HepG2 (cell line): ENCODE data around the gene C11orf68. TPM values are rescaled to one million over a fixed set of nuclear protein-coding genes. Genes with fewer than 3 reads are reported as not detected.

Source experiments
- ATRX ChIP-seq: sonication (generic); formaldehyde crosslinking; IDR thresholded peaks from 2 replicates; pipeline ENCODE4 v1.4.0; 2020; ENCODE audit warnings: missing genetic modification reagents, borderline replicate concordance
- HBP1 ChIP-seq: IDR thresholded peaks from 2 replicates; pipeline ENCODE4 v1.6.1; 2016; ENCODE audit warnings: low read depth, control low read depth
- KIAA2018 ChIP-seq: sonication (generic); formaldehyde crosslinking; IDR thresholded peaks from 2 replicates; pipeline ENCODE4 v1.5.0; 2020; ENCODE audit warnings: mild to moderate bottlenecking, missing genetic modification reagents, borderline replicate concordance
- KLF16 ChIP-seq, 2 experiments: sonication (generic) in 1 of 2; formaldehyde crosslinking in 1 of 2; IDR thresholded peaks; 2 replicates each; pipeline versions ENCODE4 v1.6.1 to v1.8.0; 2016 to 2023; ENCODE audit warnings: missing genetic modification reagents in 2 of 2, missing compliant biosample characterization in 1 of 2
- TSC22D2 ChIP-seq: sonication (generic); formaldehyde crosslinking; IDR thresholded peaks from 2 replicates; pipeline ENCODE4 v1.5.1; 2020; ENCODE audit warnings: missing genetic modification reagents, mild to moderate bottlenecking, borderline replicate concordance
- ZEB1 ChIP-seq: IDR thresholded peaks from 2 replicates; pipeline ENCODE4 v1.6.1; 2012; ENCODE audit warnings: mild to moderate bottlenecking, low read depth, inconsistent platforms; ENCODE audit not compliant: insufficient replicate concordance
- ZKSCAN5 ChIP-seq: sonication (generic); formaldehyde crosslinking; IDR thresholded peaks from 2 replicates; pipeline ENCODE4 v1.5.1; 2020; ENCODE audit warnings: mild to moderate bottlenecking, missing genetic modification reagents
- ZNF646 ChIP-seq: sonication (generic); formaldehyde crosslinking; IDR thresholded peaks from 2 replicates; pipeline ENCODE4 v1.9.0; 2021; ENCODE audit warnings: mild to moderate bottlenecking, missing genetic modification reagents
- ZNF879 ChIP-seq: sonication (generic); formaldehyde crosslinking; IDR thresholded peaks from 2 replicates; pipeline ENCODE4 v1.8.1; 2023; ENCODE audit warnings: missing genetic modification reagents
- polyA plus RNA-seq, 8 experiments: library from polyadenylated mRNA; depleted of rRNA in 3 of 8; stranded (reverse) in 7 of 8; unstranded in 1 of 8; fragments of >200 nt; fragmentation: Illumina TruSeq in 4 of 8; extraction: Trizol in 4 of 8; gene quantifications; 2 replicates each; pipeline versions ENCODE4 v1.2.1 to v1.2.3, GENCODE V29; 2011 to 2016; ENCODE audit warnings: low read depth in 4 of 8, missing spikeins in 1 of 8, mixed read lengths in 1 of 8; ENCODE audit not compliant: insufficient read depth in 1 of 8
- total RNA-seq, 5 experiments: library from RNA; depleted of rRNA; stranded (reverse); fragments of >200 nt; fragmentation: Illumina TruSeq; extraction: Trizol; gene quantifications; 2 replicates each; pipeline ENCODE4 v1.2.3, GENCODE V29; 2016; ENCODE audit warnings: low read depth in 1 of 5
- TF ChIP-seq, protein P1 (sequence below): sonication (generic); formaldehyde crosslinking; IDR thresholded peaks from 2 replicates; pipeline ENCODE4 v1.5.1; 2020; ENCODE audit warnings: missing genetic modification reagents, mild to moderate bottlenecking, borderline replicate concordance

The C11orf68 gene
- total and polyA plus RNA-seq, 2 of the 13 experiments (the other 11 are each of a cell fraction or from before 2014, with no cell fraction given): 8.4 to 28.3 TPM

DNA sequence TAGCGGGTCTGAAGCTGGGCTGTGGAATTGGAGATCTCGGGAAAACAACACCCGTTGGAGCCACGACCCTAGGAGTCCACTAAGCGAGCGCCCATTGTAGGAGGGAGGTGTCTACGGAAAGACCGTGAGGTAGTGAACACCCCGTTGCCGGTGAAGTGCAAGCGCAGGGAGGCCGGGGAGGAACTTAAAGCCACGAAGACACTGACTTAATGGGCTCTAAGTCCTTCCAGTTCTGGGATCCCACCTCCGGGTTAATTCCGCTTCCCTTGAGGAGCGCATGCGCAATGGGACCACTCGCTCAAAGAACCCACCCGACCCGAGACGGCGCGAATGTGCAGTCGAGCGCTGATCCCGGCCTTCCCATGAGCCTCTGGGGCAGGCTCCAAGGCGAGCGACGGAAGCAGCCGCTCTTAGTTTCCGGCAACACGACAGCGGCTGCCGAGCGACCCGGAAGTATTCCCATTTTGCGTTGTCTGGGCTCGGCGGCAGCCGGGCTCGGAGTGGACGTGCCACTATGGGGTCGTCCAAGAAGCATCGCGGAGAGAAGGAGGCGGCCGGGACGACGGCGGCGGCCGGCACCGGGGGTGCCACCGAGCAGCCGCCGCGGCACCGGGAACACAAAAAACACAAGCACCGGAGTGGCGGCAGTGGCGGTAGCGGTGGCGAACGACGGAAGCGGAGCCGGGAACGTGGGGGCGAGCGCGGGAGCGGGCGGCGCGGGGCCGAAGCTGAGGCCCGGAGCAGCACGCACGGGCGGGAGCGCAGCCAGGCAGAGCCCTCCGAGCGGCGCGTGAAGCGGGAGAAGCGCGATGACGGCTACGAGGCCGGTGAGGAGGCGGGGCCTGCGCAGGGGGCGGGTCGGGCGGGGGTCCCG, 42.6 kb upstream of the C11orf68 start, which contains the start of gene SART1 (continued):
- TF ChIP-seq ZNF646 (CRISPR knock-in tag): no peak
- TF ChIP-seq ATRX (CRISPR knock-in tag): no peak
- TF ChIP-seq KLF16 (CRISPR knock-in tag; IDR thresholded peaks at IDR 0.05): peak in 1 of 2 experiments; percentile 90; a peak in 2 of 4 replicates
- 0 out of 2 replicates have a peak, but pooled peaks have one; percentile 42 for TF ChIP-seq HBP1 (CRISPR knock-in tag)
- no peak for TF ChIP-seq ZKSCAN5 (CRISPR knock-in tag)
- TF ChIP-seq ZEB1: no peak
- TF ChIP-seq TSC22D2 (CRISPR knock-in tag): no peak
- TF ChIP-seq ZNF879 (CRISPR knock-in tag): no peak
- no peak for TF ChIP-seq KIAA2018
- TF ChIP-seq, protein P1, sequence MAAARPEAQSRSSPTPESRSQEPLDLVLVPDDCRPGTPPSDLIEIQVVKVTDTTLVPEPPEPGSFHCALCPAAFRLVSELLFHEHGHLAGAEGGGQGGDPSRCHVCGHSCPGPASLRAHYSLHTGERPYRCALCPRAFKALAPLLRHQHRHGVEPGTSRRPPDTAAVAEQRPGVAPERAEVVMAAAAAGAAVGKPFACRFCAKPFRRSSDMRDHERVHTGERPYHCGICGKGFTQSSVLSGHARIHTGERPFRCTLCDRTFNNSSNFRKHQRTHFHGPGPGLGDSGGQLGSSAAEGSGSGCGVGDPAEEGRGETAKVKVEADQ: peak; percentile 85
